Endothelial cell of umbilical vein (primary cell): Measurements from ENCODE around the gene BPIFB3. TPM values are rescaled to one million over a fixed set of nuclear protein-coding genes. Genes with fewer than 3 reads are reported as not detected.

Experiments
- BruUV-seq: library from RNA; stranded (reverse); fragments of 400-500 nt; replicated peaks from 2 replicates; lab custom pipeline; 2021; lab: Mats Ljungman, UMichigan
- CTCF ChIA-PET: fragments of 300-600, 350-600 bp; sonication (Branson Sonifier 250); formaldehyde crosslinking; loops from one replicate; lab custom pipeline; 2021; ENCODE audit warnings: antibody characterized with exemption, inconsistent platforms; lab: Charles Lee
- POLR2A ChIA-PET: fragments of 300-600, 350-600 bp; sonication (Branson Sonifier 250); formaldehyde crosslinking; loops from one replicate; lab custom pipeline; 2021; ENCODE audit warnings: antibody characterized with exemption, inconsistent platforms; lab: Charles Lee
- DNase-seq: peaks from one replicate; pipeline ENCODE4 v3.0.0-alpha.2; 2011; ENCODE audit warnings: low read depth, low spot score
- FAIRE-seq: peaks from 2 replicates; lab custom pipeline; 2011; peaks lifted over from hg19 to GRCh38; lab: Jason Lieb, UNC
- H2AFZ ChIP-seq: 2 replicates; pipeline ENCODE4 v1.6.0; 2012; ENCODE audit warnings: low read depth, low read length, control low read depth, inconsistent platforms
- H3K27ac ChIP-seq: 2 replicates; pipeline ENCODE4 v1.5.1; 2011; ENCODE audit warnings: low read depth, mild to moderate bottlenecking, control low read depth, low read length, moderate library complexity; ENCODE audit not compliant: insufficient read depth
- H3K27me3 ChIP-seq, 2 experiments: 2 replicates each; pipeline versions ENCODE4 v1.6.0 to v1.6.1; 2011; ENCODE audit warnings: low read length in 2 of 2, mixed read lengths in 1 of 2; ENCODE audit not compliant: control insufficient read depth in 2 of 2, insufficient read depth in 2 of 2
- H3K36me3 ChIP-seq, 2 experiments: 2 replicates in 1 of 2; 3 replicates in 1 of 2; pipeline ENCODE4 v1.5.1; 2011; ENCODE audit warnings: low read length in 2 of 2, mild to moderate bottlenecking in 1 of 2, moderate library complexity in 1 of 2; ENCODE audit not compliant: control insufficient read depth in 2 of 2, insufficient read depth in 2 of 2; ENCODE audit errors: extremely low read depth in 1 of 2
- H3K4me1 ChIP-seq: 3 replicates; pipeline ENCODE4 v1.5.1; 2011; ENCODE audit warnings: mild to moderate bottlenecking, low read length; ENCODE audit not compliant: control insufficient read depth, insufficient read depth; ENCODE audit errors: extremely low read depth
- H3K4me2 ChIP-seq: 2 replicates; pipeline ENCODE4 v1.6.1; 2011; ENCODE audit warnings: low read length, control low read depth, mixed read lengths; ENCODE audit not compliant: insufficient read depth
- H3K4me3 ChIP-seq, 3 experiments: fragments of 200-600 bp in 1 of 3; sonication (generic), shearing (Covaris generic) in 1 of 3; replicated peaks in 1 of 3; 2 replicates each; pipeline ENCODE4 v1.5.1; 2011 to 2016; ENCODE audit warnings: control low read depth in 3 of 3, low read length in 3 of 3, mild to moderate bottlenecking in 2 of 3, inconsistent platforms in 1 of 3, low read depth in 1 of 3, moderate library complexity in 1 of 3; ENCODE audit not compliant: insufficient read depth in 1 of 3
- H3K79me2 ChIP-seq: 2 replicates; pipeline ENCODE4 v1.6.0; 2012; ENCODE audit warnings: low read length, inconsistent platforms; ENCODE audit not compliant: control insufficient read depth, insufficient read depth
- H3K9ac ChIP-seq: replicated peaks from 2 replicates; pipeline ENCODE3; 2011; ENCODE audit warnings: low read length, control low read depth; ENCODE audit not compliant: insufficient read depth; ENCODE audit errors: extremely low read depth
- H3K9me1 ChIP-seq: replicated peaks from 3 replicates; pipeline ENCODE4 v1.6.0; 2011; ENCODE audit warnings: mild to moderate bottlenecking, low read length; ENCODE audit not compliant: control insufficient read depth, insufficient read depth; ENCODE audit errors: extremely low read depth
- H3K9me3 ChIP-seq: replicated peaks from 2 replicates; pipeline ENCODE4 v1.5.1; 2012; ENCODE audit warnings: low read length, inconsistent platforms; ENCODE audit not compliant: control insufficient read depth, insufficient read depth
- H4K20me1 ChIP-seq: replicated peaks from 2 replicates; pipeline ENCODE3; 2011; ENCODE audit warnings: mild to moderate bottlenecking, low read length; ENCODE audit not compliant: control insufficient read depth, insufficient read depth; ENCODE audit errors: extremely low read depth
- EZH2 ChIP-seq: IDR thresholded peaks from 2 replicates; pipeline ENCODE4 v1.6.1; 2012; ENCODE audit warnings: borderline replicate concordance, low read depth, mild to moderate bottlenecking, moderate library complexity, low read length, inconsistent platforms; ENCODE audit not compliant: severe bottlenecking
- FOS ChIP-seq: IDR thresholded peaks from 2 replicates; pipeline ENCODE4 v1.6.1; 2011; ENCODE audit warnings: mild to moderate bottlenecking, low read length, moderate library complexity, borderline replicate concordance; ENCODE audit not compliant: insufficient read depth
- GATA2 ChIP-seq: IDR thresholded peaks from 2 replicates; pipeline ENCODE4 v1.7.0; 2011; ENCODE audit warnings: low read depth, mild to moderate bottlenecking, moderate library complexity, mixed read lengths, low read length; ENCODE audit not compliant: insufficient read length, insufficient read depth
- JUN ChIP-seq: IDR thresholded peaks from 2 replicates; pipeline ENCODE4 v1.6.1; 2011; ENCODE audit warnings: borderline replicate concordance, low read depth; ENCODE audit not compliant: insufficient read length, insufficient read depth
- MYC ChIP-seq: IDR thresholded peaks from one replicate; pipeline ENCODE4 v1.6.1; 2011; ENCODE audit warnings: mild to moderate bottlenecking, low read depth, low read length
- POLR2A ChIP-seq: IDR thresholded peaks from 2 replicates; pipeline ENCODE4 v1.6.1; 2012; ENCODE audit warnings: low read depth, mild to moderate bottlenecking, control low read depth, low read length
- POLR2AphosphoS5 ChIP-seq: IDR thresholded peaks from 2 replicates; pipeline ENCODE4 v1.6.1; 2012; ENCODE audit warnings: low read depth, mild to moderate bottlenecking, control low read depth, low read length, moderate library complexity; ENCODE audit not compliant: insufficient read depth
- dilution Hi-C: fragments of 300-500 bp; cut with MboI; formaldehyde crosslinking; loops from one replicate; pipeline ENCODE4 v1.15.0; 2019; ENCODE audit warnings: low sequenced_read_pairs; ENCODE audit not compliant: extremely low pct_ligation_motif_present
- intact Hi-C: fragments of 100-400 bp; cut with micrococcal nuclease; formaldehyde crosslinking; loops from one replicate; pipeline ENCODE4 v1.10.0; 2022
- polyA plus RNA-seq, 4 experiments: library from polyadenylated mRNA; depleted of rRNA in 3 of 4; stranded (reverse) in 3 of 4; unstranded in 1 of 4; fragments of >200 nt; gene quantifications; 2 replicates each; pipeline versions ENCODE4 v1.2.1 to v1.2.3, GENCODE V29; 2011 to 2012; ENCODE audit warnings: missing spikeins in 1 of 4
- total RNA-seq: library from RNA; stranded (reverse); gene quantifications from 2 replicates; pipeline ENCODE4 v1.2.3, GENCODE V29; 2021
- TF ChIP-seq, protein P1 (sequence below), 2 donors: IDR thresholded peaks; 1 replicate in 1 of 2; 2 replicates in 1 of 2; pipeline ENCODE4 v1.5.1; 2011; ENCODE audit warnings: low read length in 2 of 2, mild to moderate bottlenecking in 2 of 2, moderate library complexity in 2 of 2, control low read depth in 1 of 2, inconsistent platforms in 1 of 2, low read depth in 1 of 2; ENCODE audit not compliant: insufficient read depth in 1 of 2; ENCODE audit errors: extremely low read depth in 1 of 2
- TF ChIP-seq, protein P2 (sequence below): IDR thresholded peaks from 2 replicates; pipeline ENCODE4 v1.6.1; 2011; ENCODE audit not compliant: insufficient read depth, insufficient read length

The BPIFB3 gene
- total and polyA plus RNA-seq, 2 donors (not counting 3 experiments of a cell fraction or from before 2014, with no cell fraction given), result not detected

DNA sequence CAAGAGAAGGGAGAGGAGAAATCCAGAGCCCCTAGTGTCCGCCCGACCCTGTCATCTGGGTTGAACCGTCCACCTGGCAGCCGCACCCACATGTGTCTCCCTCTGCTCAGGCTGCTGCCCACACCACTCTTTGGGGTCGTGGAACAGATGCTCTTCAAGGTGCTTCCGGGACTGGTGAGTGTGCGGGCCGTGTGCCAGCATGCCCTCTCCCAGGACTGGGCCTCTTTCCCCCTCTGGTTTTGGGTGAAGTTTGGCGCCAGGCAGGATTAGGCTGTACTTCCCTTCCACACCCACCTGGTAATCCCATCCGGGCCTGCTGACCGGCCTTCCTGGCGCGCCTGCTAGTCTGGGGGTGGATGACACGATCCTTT lies 7.9 kb downstream of the BPIFB3 start:
- no peak for DNase-seq
- H3K4me2 ChIP-seq, result no peak overlapping the region
- no peaks in the 10 kb centered on the region for H3K79me2 ChIP-seq
- ChIA-PET POLR2A (no interaction called here), CTCF (no interaction called here)
- TF ChIP-seq MYC (no peak), EZH2 (no peak), GATA2 (no peak), JUN (no peak)
- no peaks in the 10 kb centered on the region for H3K36me3 ChIP-seq
- no peaks in the 10 kb centered on the region for H3K9me1 ChIP-seq
- intact Hi-C loops (no loop called here), dilution Hi-C loops (no loop called here)
- H3K4me1 ChIP-seq, result no peaks in the 10 kb centered on the region
- H4K20me1 ChIP-seq, result no peaks in the 10 kb centered on the region
- H3K27me3 ChIP-seq, result no peaks in the 10 kb centered on the region
- no peak overlapping the region for H3K4me3 ChIP-seq
- H3K9ac ChIP-seq, result no peak overlapping the region
- no peak overlapping the region for H3K27ac ChIP-seq
- H3K9me3 ChIP-seq, result no peaks in the 10 kb centered on the region
- no peak overlapping the region for H2AFZ ChIP-seq
- no TSS peak for BruUV-seq
- FAIRE-seq, result no peak

DNA sequence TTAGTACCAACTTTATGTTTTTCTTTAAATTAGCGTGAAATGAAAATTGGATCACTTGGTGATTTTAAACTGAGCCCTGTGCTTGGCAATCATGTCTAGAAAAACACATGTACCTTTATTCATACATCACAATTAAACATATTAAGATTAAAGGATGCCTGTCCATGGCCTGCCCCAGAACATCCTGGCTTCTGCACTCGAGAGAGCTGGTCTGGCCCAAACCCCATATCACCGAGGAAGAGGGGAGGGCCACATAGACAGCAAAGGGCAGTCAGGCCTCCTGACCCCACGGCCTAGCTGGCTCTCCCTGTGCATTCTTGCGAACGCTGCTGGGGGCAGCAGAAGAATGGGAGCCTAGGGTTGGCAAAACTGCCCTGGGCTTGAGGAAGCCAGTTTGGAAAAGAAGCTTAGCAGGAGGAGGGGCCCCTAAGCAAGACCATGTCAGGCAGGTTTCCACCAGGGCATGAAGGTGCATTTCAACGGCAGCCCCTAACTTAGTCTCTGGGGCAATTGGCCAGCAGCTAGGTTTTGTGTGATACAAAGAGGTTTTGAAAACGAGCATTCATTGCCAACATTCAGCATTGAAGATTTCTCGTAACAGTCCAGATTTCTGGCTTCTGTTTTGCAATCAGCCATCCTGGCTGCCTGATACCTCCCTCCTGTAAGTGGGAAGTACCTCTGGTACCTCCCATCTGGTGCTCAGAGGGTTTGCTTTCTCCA lies 8.6 kb downstream of the BPIFB3 start:
- Histone ChIP-seq H2AFZ (no peak overlapping the region), H3K9ac (no peak overlapping the region), H3K27me3 (no peaks in the 10 kb centered on the region), H3K9me3 (no peaks in the 10 kb centered on the region), H3K27ac (no peak overlapping the region), H3K4me1 (no peaks in the 10 kb centered on the region), H3K36me3 (no peaks in the 10 kb centered on the region), H3K4me2 (no peak overlapping the region), H3K4me3 (no peak overlapping the region), H3K9me1 (no peaks in the 10 kb centered on the region), H3K79me2 (no peaks in the 10 kb centered on the region), H4K20me1 (no peaks in the 10 kb centered on the region)
- BruUV-seq, result no TSS peak
- FAIRE-seq (no peak), DNase-seq (no peak)
- CTCF ChIA-PET, result no interaction called here
- intact Hi-C loops, result no loop called here
- POLR2A ChIA-PET, result no interaction called here
- TF ChIP-seq GATA2 (no peak), POLR2A (no peak), POLR2AphosphoS5 (no peak), EZH2 (no peak), FOS (no peak), JUN (no peak), MYC (no peak)
- TF ChIP-seq, protein P1, sequence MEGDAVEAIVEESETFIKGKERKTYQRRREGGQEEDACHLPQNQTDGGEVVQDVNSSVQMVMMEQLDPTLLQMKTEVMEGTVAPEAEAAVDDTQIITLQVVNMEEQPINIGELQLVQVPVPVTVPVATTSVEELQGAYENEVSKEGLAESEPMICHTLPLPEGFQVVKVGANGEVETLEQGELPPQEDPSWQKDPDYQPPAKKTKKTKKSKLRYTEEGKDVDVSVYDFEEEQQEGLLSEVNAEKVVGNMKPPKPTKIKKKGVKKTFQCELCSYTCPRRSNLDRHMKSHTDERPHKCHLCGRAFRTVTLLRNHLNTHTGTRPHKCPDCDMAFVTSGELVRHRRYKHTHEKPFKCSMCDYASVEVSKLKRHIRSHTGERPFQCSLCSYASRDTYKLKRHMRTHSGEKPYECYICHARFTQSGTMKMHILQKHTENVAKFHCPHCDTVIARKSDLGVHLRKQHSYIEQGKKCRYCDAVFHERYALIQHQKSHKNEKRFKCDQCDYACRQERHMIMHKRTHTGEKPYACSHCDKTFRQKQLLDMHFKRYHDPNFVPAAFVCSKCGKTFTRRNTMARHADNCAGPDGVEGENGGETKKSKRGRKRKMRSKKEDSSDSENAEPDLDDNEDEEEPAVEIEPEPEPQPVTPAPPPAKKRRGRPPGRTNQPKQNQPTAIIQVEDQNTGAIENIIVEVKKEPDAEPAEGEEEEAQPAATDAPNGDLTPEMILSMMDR (IDR thresholded peaks at IDR 0.05; ENCODE audit: extremely low read depth in 1 of 2, insufficient read depth in 1 of 2, low read depth in 1 of 2, low read length in 2 of 2), result no peak
- TF ChIP-seq, protein P2, sequence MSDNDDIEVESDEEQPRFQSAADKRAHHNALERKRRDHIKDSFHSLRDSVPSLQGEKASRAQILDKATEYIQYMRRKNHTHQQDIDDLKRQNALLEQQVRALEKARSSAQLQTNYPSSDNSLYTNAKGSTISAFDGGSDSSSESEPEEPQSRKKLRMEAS, result no peak
- dilution Hi-C loops, result no loop called here
